HCT116 (cell line): ENCODE results near the gene TBX4. TPM values are rescaled to one million over a fixed set of nuclear protein-coding genes. Genes with fewer than 3 reads are reported as not detected.

Experiments used
- ATAC-seq: fragments of 200-7000 bp; cut with Tn5 transposase; 2 replicates; pipeline ENCODE4 v1.9.1; 2020; ENCODE audit warnings: mild to moderate bottlenecking, moderate library complexity
- BruUV-seq: library from RNA; stranded (reverse); fragments of 400-500 nt; replicated peaks from 2 replicates; lab custom pipeline; 2021; lab: Mats Ljungman, UMichigan
- CTCF ChIA-PET: fragments of 300-600 bp; sonication (Branson Sonifier 250); formaldehyde crosslinking; loops from one replicate; lab custom pipeline; 2021; ENCODE audit warnings: antibody characterized with exemption; lab: Charles Lee
- POLR2A ChIA-PET: fragments of 300-600, 350-600 bp; sonication (Branson Sonifier 250); formaldehyde crosslinking; loops from one replicate; lab custom pipeline; 2021; ENCODE audit warnings: antibody characterized with exemption; lab: Charles Lee
- RAD21 ChIA-PET, 2 experiments: fragments of 300-600 bp; sonication (Branson Sonifier 250); formaldehyde crosslinking; loops; one replicate each; lab custom pipeline; 2023; ENCODE audit warnings: low total read pairs in 2 of 2; ENCODE audit not compliant: uncharacterized antibody in 2 of 2, unreplicated experiment in 2 of 2, low non-redundant PET in 1 of 2; lab: Charles Lee
- DNase-seq: peaks from one replicate; pipeline ENCODE4 v3.0.0-alpha.2; 2010; ENCODE audit warnings: low read depth, low spot score
- H2AFZ ChIP-seq: fragments of 200-600 bp; shearing (Covaris generic), sonication (generic); 2 replicates; pipeline ENCODE4 v1.6.1; 2017; ENCODE audit warnings: low read depth, mixed run types, mixed read lengths, antibody characterized with exemption, low read length; ENCODE audit not compliant: poor library complexity, severe bottlenecking
- H3K27ac ChIP-seq: 2 replicates; pipeline ENCODE4 v1.5.1; 2012; ENCODE audit warnings: low read depth, low read length
- H3K27me3 ChIP-seq: fragments of 200-600 bp; sonication (generic); 2 replicates; pipeline ENCODE4 v1.6.1; 2016; ENCODE audit warnings: mixed run types, low read length, mixed read lengths; ENCODE audit not compliant: insufficient read depth
- H3K36me3 ChIP-seq, 2 experiments: fragments of 200-500 bp in 1 of 2; fragments of 200-600 bp in 1 of 2; sonication (Bioruptor generic) in 1 of 2; sonication (generic) in 1 of 2; 2 replicates each; pipeline versions ENCODE4 v1.5.1 to v1.6.1; 2014 to 2016; ENCODE audit warnings: low read length in 2 of 2, inconsistent platforms in 1 of 2, mixed read lengths in 1 of 2, mixed run types in 1 of 2; ENCODE audit not compliant: insufficient read depth in 2 of 2, control insufficient read depth in 1 of 2
- H3K4me1 ChIP-seq, 2 experiments: fragments of 200-600 bp in 1 of 2; sonication (generic) in 1 of 2; 2 replicates each; pipeline versions ENCODE4 v1.5.1 to v1.6.1; 2012 to 2017; ENCODE audit warnings: low read length in 2 of 2, inconsistent platforms in 1 of 2, mild to moderate bottlenecking in 1 of 2, mixed read lengths in 1 of 2, mixed run types in 1 of 2, moderate library complexity in 1 of 2; ENCODE audit not compliant: insufficient read depth in 2 of 2, control insufficient read depth in 1 of 2
- H3K4me2 ChIP-seq: fragments of 200-600 bp; sonication (generic); 2 replicates; pipeline ENCODE4 v1.6.1; 2017; ENCODE audit warnings: mixed run types, low read length, mixed read lengths
- H3K4me3 ChIP-seq, 2 experiments: fragments of 200-600 bp in 1 of 2; sonication (generic) in 1 of 2; replicated peaks in 1 of 2; 2 replicates each; pipeline ENCODE4 v1.5.1; 2011 to 2016; ENCODE audit warnings: low read length in 2 of 2, control low read depth in 1 of 2, low read depth in 1 of 2, mild to moderate bottlenecking in 1 of 2, mixed read lengths in 1 of 2, mixed run types in 1 of 2
- H3K79me2 ChIP-seq: fragments of 200-600 bp; sonication (generic); 2 replicates; pipeline ENCODE4 v1.6.1; 2017; ENCODE audit warnings: mild to moderate bottlenecking, mixed run types, low read length, moderate library complexity, mixed read lengths; ENCODE audit not compliant: insufficient read depth
- H3K9ac ChIP-seq: fragments of 200-600 bp; sonication (generic); 2 replicates; pipeline ENCODE4 v1.6.1; 2016; ENCODE audit warnings: low read length, mixed read lengths
- H3K9me2 ChIP-seq: fragments of 200-600 bp; sonication (generic), shearing (Covaris generic); 2 replicates; pipeline ENCODE4 v1.6.1; 2017; ENCODE audit warnings: mixed run types, mild to moderate bottlenecking, moderate library complexity; ENCODE audit not compliant: insufficient read depth
- H3K9me3 ChIP-seq, 2 experiments: fragments of 200-500 bp in 1 of 2; fragments of 200-600 bp in 1 of 2; sonication (Bioruptor generic) in 1 of 2; sonication (generic) in 1 of 2; 2 replicates each; pipeline ENCODE4 v1.6.1; 2014 to 2017; ENCODE audit warnings: low read length in 2 of 2, mixed read lengths in 2 of 2, inconsistent platforms in 1 of 2, low read depth in 1 of 2, mild to moderate bottlenecking in 1 of 2, mixed run types in 1 of 2, moderate library complexity in 1 of 2; ENCODE audit not compliant: control insufficient read depth in 1 of 2, insufficient read depth in 1 of 2
- H4K20me1 ChIP-seq: fragments of 200-600 bp; sonication (generic), shearing (Covaris generic); 2 replicates; pipeline ENCODE4 v1.6.1; 2017; ENCODE audit warnings: mixed run types, mild to moderate bottlenecking, moderate library complexity; ENCODE audit not compliant: insufficient read depth
- ATF3 ChIP-seq: IDR thresholded peaks from 2 replicates; pipeline ENCODE4 v1.6.1; 2012
- CBX3 ChIP-seq: IDR thresholded peaks from 2 replicates; pipeline ENCODE4 v1.6.1; 2012; ENCODE audit warnings: low read depth
- CEBPB ChIP-seq: IDR thresholded peaks from 2 replicates; pipeline ENCODE4 v1.6.1; 2012; ENCODE audit warnings: low read depth
- EZH2 ChIP-seq: fragments of 200-600 bp; sonication (generic); IDR thresholded peaks from 2 replicates; pipeline ENCODE4 v1.6.1; 2017; ENCODE audit warnings: antibody characterized with exemption, mixed run types
- EZH2phosphoT487 ChIP-seq: fragments of 200-600 bp; IDR thresholded peaks from 2 replicates; pipeline ENCODE4 v1.6.1; 2018; ENCODE audit warnings: antibody characterized with exemption, borderline replicate concordance
- MAX ChIP-seq: IDR thresholded peaks from 2 replicates; pipeline ENCODE4 v1.6.1; 2012
- RAD21 ChIP-seq: IDR thresholded peaks from 2 replicates; pipeline ENCODE4 v1.6.1; 2012; ENCODE audit warnings: low read depth, mild to moderate bottlenecking
- REST ChIP-seq: IDR thresholded peaks from 2 replicates; pipeline ENCODE4 v1.6.1; 2012; ENCODE audit warnings: low read depth
- ZNF274 ChIP-seq: fragments of 200-500 bp; sonication (Bioruptor generic); IDR thresholded peaks from 2 replicates; pipeline ENCODE4 v1.6.1; 2014; ENCODE audit warnings: mild to moderate bottlenecking, low read depth, low read length, inconsistent platforms
- intact Hi-C: fragments of 100-400 bp; cut with micrococcal nuclease; formaldehyde crosslinking; loops from 2 replicates; pipeline ENCODE4 v1.10.0; 2022
- total RNA-seq: library from RNA; stranded (reverse); gene quantifications from one replicate; pipeline ENCODE4 v1.2.1, GENCODE V29; 2021; ENCODE audit not compliant: unreplicated experiment

TBX4 gene
- total RNA-seq, 1 experiment from 2014 or later = 0.27 TPM

- no TSS peak for BruUV-seq
Observed at GRCh38 chr17:61531223-61531622, 79.0 kb downstream of the TBX4 start.

More at GRCh38 chr17:61531223-61531622, 79.0 kb downstream of the TBX4 start:
- CTCF ChIA-PET = no interaction called here
- H3K36me3 ChIP-seq = no peaks in the 10 kb centered on the region
- no peaks in the 10 kb centered on the region for H3K9me3 ChIP-seq
- no peak for ATAC-seq
- H3K9me2 ChIP-seq = no peaks in the 10 kb centered on the region
- RAD21 ChIA-PET = no interaction called here
- H4K20me1 ChIP-seq = no peaks in the 10 kb centered on the region
- TF ChIP-seq EZH2phosphoT487 (no peak), ATF3 (no peak), RAD21 (no peak), ZNF274 (no peak), CEBPB (no peak), REST (no peak), EZH2 (no peak), CBX3 (no peak), MAX (no peak)
- TF ChIP-seq, all 23 proteins: peak for 0
- no peak overlapping the region for H2AFZ ChIP-seq
- no peak overlapping the region for H3K9ac ChIP-seq
- intact Hi-C loops = no loop called here
- no peak overlapping the region for H3K4me2 ChIP-seq
- H3K27ac ChIP-seq = no peak overlapping the region
- DNase-seq = no peak
- POLR2A ChIA-PET = no interaction called here
- no peaks in the 10 kb centered on the region for H3K79me2 ChIP-seq
- H3K4me1 ChIP-seq = peaks cover 0 to 4% of the 10 kb centered on the region in 2 experiments; a peak in 1 of 4 replicates
- H3K27me3 ChIP-seq = no peaks in the 10 kb centered on the region
- no peak overlapping the region for H3K4me3 ChIP-seq
